ENCODE data around the gene FAF1. TPM values are rescaled to one million over a fixed set of nuclear protein-coding genes. Genes with fewer than 3 reads are reported as not detected.

FAF1 gene
- total and polyA plus RNA-seq, 2 of the 8 experiments (the other 6 are each of a cell fraction or from before 2014, with no cell fraction given), result 10.8 to 65.9 TPM

DNA sequence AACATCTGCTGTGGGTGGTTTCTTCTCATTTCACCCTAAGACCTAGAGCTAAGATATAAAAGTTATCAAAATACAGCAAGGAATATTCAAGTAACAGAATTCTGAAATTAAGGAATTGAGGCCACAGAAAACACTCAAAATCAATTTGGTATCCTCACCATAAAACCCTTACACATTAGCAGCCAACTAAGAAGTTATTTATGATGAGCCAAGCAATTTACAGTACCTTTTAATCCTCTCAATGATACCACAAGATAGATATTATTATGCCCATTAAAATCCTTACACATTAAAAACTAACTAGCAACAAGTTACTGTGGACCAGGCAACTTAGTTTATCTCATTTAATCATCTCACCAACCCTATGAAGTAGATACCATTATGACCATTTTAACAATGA, 81.6 kb downstream of the FAF1 start (continued):
- TF ChIP-seq KDM4A (IDR thresholded peaks at IDR 0.05; ENCODE audit: low read depth, low read length, severe bottlenecking), result no peak

Data from H1 (cell line).